GM10266 (cell line): ENCODE measurements around the gene KRTAP10-6.
"Not testable (repeated sequence)": the region's sequence is repeated elsewhere in the genome, so short reads cannot be mapped to it uniquely, and the experiment has no call there.

ENCODE experiments used
- DNase-seq: peaks from one replicate; pipeline ENCODE4 v3.0.0; 2012; ENCODE audit errors: extremely low spot score
- CTCF ChIP-seq: IDR thresholded peaks from 2 replicates; pipeline ENCODE4 v1.5.1; 2012; ENCODE audit warnings: mild to moderate bottlenecking, low read depth; ENCODE audit not compliant: control insufficient read depth, insufficient read depth; ENCODE audit errors: missing control alignments

KRTAP10-6 gene

GRCh38 chr21:44592446-44593311, at the start of gene KRTAP10-6:
KRTAP10-6 (minus strand) TSS chr21:44592505; CDS start chr21:44592484, 21 bp downstream.
- no peak for DNase-seq
- no peak for TF ChIP-seq CTCF

- TF ChIP-seq CTCF, result no peak
Measured at GRCh38 chr21:44640761-44641160, 48.5 kb upstream of the KRTAP10-6 start.

GRCh38 chr21:44639331-44639655, 47.0 kb upstream of the KRTAP10-6 start:
- no peak for DNase-seq
- no peak for TF ChIP-seq CTCF

More at GRCh38 chr21:44640761-44641160, 48.5 kb upstream of the KRTAP10-6 start:
- DNase-seq, result no peak

- DNase-seq, result not testable (repeated sequence)
Measured at GRCh38 chr21:44638506-44639330, 46.4 kb upstream of the KRTAP10-6 start.

GRCh38 chr21:44637851-44638348, 45.6 kb upstream of the KRTAP10-6 start:
- not testable (repeated sequence) for DNase-seq

- no peak for DNase-seq
- TF ChIP-seq CTCF, result no peak
Measured at GRCh38 chr21:44637018-44637850, 44.9 kb upstream of the KRTAP10-6 start, which contains the start of gene KRTAP10-10. KRTAP10-10 (plus strand) TSS chr21:44637356; CDS start chr21:44637418, 62 bp downstream.

- TF ChIP-seq CTCF, result no peak
- no peak for DNase-seq
Measured at GRCh38 chr21:44636209-44637017, 44.1 kb upstream of the KRTAP10-6 start.
